Posterior cingulate gyrus (tissue), 11 donors: ENCODE results near the gene CCDC117.
A peak's percentile ranks its signal among the peaks of the same experiment; 100 is the strongest.
"Not testable (repeated sequence)": the region's sequence is repeated elsewhere in the genome, so short reads cannot be mapped to it uniquely, and the experiment has no call there.

ENCODE experiments used
- DNase-seq, 10 donors: peaks; one replicate each; pipeline versions ENCODE4 v3.0.0 to v3.0.0-alpha.2; 2020 to 2021; ENCODE audit warnings: mixed read lengths in 3 of 10
- intact Hi-C: fragments of 100-400 bp; cut with DNase I; formaldehyde crosslinking; loops from one replicate; pipeline ENCODE4 v1.15.1; 2023

Gene CCDC117, protein sequence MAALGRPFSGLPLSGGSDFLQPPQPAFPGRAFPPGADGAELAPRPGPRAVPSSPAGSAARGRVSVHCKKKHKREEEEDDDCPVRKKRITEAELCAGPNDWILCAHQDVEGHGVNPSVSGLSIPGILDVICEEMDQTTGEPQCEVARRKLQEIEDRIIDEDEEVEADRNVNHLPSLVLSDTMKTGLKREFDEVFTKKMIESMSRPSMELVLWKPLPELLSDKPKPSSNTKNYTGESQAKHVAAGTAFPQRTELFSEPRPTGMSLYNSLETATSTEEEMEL

DNA sequence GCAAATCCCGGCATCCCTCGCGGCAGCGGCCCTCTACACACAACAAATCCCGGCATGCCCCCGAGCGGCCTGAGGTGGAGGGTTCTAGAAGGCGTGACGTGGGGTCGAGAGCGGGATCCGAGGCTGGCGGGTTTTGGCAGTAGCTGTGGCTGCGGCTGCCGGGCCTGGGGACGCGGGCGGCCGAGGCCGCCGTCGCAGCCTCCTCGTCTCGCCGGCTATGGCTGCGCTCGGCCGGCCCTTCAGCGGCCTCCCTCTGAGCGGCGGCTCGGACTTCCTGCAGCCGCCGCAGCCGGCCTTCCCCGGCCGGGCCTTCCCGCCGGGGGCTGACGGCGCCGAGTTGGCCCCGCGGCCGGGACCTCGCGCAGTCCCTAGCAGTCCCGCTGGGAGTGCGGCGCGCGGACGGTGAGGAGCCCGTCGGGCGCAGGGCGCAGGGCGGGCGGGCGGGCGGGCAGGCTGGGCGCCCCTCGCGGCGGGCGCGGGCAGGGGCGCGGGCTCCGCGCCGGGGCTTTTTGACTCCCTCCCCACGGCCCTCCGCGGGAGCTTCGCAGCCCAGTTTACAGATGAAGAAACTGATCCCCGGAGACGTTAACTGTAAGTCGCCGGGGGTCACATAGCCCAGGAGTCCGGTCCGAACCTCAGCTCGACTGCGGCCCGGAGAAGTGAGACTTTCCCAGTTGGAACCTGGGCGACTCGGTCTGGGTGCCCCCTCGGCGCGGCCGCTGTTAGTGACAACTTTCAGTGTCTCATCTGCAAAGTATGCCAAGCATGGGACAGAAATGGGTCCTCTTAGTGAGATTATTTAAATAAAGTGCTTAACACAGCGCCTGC lies at the start of gene CCDC117:
Gene CCDC117 (plus strand): TSS at position 63 of the 828 bp plus-strand sequence. CDS start 155 bp downstream, at position 218.
- DNase-seq: peak; percentile 95 to 99 (median 96)
- intact Hi-C loops: loop anchor here (1.0 kb wide), 1 partner anchor 31 kb away; the partner anchor contains the start of gene HSCB

DNA sequence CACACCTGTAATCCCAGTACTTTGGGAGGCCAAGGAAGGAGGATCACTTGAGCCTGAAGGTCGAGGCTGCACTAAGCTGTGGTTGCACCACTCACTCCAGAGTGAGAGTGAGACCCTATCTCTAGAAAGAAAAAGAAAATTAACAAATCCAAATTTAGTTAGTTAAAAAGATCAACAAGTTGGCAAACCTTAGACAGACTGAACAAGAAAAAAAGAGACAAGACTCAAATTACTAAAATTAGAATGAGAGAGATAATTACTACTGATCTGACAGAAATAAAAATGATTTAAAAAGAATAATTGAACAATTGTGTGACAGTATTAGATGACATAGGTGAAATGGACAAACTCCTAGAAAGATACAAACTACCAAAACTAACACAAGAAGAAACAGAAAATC lies 44.5 kb upstream of the CCDC117 start:
- intact Hi-C loops: no loop called here
- DNase-seq: no peak

DNA sequence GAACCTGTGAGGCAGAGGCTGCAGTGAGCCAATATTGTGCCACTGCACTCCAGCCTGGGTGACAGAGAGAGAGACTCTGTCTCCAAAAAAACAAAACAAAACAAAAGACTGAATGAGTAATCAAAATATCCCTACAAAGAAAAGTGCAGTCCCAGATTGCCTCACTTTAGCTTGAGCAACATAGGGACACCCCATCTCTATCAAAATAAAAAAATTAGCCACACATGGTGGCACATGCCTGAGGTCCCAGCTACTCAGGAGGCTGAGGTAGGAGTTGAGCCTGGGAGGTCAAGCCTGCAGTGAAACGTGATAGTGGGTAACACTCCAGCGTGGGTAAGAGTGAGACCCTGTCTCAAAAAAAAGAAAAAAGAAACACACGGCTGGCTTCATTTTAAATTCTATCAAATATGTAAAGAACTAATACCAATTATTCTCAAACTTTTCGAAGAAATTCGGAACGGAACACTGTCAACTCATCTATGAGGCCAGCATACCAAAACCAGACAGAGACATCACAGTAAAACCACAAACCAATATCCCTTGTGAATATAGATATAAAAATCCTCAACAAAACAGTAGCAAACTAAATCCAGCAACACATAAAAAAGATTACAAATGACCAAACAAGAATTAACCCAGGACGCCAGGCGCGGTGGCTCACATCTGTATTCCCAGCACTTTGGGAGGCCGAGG lies 43.7 kb upstream of the CCDC117 start:
- intact Hi-C loops: no loop called here
- DNase-seq: no peak

DNA sequence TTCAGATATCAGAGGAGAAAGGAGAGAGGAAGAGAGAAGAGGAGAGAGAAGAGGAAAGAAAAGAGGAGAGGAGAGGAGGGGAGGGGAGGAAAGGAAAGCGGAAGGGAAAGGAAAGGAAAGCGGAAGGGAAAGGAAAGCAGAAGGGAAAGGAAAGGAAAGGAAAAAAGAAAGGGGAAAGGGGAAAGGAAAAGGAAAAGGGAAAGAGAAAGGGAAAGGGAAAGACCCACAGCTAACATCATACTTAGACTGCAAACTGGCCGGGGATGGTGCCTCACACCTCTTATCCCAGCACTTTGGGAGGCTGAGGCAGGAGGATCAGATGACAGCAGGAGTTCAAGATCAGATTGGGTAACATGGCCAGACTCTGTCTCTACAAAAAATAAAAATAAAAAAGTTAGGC lies 42.3 kb upstream of the CCDC117 start:
- intact Hi-C loops: no loop called here
- no peak for DNase-seq

DNA sequence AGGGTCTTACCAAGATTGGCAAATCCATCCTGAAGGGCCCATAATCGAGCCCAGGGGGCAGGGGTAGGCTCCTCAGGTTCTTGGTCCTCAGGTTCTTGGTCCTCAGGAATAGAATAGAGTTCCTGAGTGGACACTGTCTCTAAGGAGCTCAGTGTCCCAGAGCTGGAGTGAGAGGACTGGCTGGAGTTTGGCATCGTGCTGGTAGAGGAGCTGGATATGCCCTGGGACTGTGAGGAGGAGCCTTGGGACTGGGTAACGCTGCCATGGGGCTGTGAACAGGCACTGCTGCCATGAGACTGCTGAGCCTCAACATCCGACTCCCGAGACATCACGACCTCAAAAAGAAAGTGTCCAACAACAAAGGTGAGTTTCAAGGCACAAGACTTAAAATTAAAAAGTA lies 38.1 kb upstream of the CCDC117 start:
- no peak for DNase-seq
- intact Hi-C loops: no loop called here

DNA sequence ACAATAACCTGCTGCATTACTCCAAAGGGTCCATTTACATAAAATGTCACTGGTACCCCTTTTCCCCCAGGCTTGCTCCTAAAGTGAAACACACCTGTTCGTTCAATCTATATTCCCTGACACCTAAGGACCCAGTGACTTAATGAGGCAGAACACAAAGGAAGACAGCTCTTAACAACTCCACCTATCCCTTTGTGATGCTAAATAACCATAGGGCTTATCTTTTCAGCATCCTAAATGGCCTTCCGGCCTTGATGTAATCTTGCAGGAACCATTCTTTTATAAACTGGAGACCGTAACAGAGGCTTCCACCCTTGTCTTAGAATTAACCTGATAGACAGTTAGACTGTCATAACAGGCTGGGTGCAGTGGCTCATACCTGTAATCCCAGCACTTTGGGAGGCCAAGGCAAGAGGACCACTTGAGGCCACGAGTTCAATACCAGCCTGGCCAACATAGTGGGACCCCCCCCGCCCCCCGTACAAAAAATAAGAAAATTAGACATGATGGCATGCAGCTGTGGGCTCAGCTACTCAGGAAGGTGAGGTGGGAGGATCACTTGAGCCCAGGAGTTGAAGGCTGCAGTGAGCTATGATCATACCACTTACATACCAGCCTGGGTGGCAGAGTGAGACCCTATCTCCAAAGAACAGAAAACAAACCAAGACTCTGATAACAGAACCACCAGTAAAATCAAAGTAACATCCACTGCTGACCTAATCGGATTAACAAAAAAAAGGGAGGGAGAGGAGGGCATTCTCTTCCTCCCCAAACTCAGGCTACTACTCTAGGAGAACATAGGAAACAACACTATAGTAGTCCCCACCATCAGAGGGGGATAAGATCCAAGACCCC lies 36.0 kb upstream of the CCDC117 start:
- intact Hi-C loops: no loop called here
- DNase-seq: no peak

DNA sequence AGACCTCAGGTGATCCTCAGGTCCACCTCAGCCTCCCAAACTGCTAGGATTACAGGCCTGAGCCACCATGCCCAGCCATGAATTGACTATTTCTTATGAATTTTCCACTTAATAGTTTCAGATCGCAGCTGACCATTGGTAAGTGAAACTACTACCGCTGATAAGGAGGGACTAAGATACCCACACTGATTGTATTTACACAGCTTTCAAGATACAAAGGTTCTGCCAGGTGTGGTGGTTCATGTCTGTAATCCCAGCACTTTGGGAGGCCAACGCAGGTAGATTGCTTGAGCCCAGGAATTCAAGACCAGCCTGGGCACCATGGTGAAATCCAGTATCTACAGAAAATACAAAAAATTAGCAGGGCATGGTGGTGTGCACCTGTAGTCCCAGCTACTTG lies 34.8 kb upstream of the CCDC117 start:
- intact Hi-C loops: no loop called here
- no peak for DNase-seq

DNA sequence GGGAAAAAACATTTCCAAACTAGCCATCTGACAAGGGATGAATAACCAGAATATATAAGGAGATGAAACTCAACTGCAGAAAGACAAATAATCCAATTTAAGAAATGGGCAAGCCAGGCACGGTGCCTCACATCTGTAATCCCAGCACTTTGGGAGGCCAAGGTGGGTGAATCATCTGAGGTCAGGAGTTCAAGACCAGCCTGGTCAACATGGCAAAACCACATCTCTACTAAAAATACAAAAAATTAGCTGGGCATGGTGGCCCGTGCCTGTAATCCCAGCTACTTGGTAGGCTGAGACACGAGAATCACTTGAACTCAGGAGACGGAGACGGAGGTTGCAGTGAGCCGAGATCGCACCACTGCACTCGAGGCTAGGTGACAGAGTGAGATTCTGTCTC lies 33.6 kb upstream of the CCDC117 start:
- intact Hi-C loops, DNase-seq: not testable (repeated sequence)

DNA sequence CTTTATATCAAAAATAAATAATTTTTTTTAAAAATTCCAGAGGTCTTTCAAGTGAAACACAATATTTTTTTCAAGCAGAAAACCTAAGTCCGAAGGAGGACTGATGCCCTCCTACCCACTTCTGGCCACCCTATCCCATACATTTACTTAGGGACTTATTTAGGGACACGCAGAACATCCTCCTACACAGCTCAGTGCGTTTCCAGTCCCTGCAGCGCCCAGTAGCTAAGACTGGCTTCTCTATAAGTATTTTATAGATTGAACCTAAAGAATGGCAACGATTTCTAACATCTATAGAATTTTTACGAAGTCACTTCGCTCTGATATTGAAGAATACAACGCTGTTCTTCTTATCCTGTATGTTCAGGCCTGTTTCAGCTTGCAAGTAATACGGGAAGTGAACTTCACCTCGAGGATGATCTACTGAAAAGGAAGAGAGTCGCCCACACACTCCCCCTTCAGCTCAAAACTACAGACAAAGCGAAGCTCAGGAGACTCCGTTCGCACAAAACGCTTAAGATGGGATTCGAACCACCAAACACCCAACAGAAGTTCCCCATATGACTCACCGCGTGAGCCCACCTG lies 31.2 kb upstream of the CCDC117 start:
- intact Hi-C loops: loop anchor here (5.0 kb wide), 1 partner anchor 59 kb away; no protein-coding TSS in a partner anchor
- DNase-seq: no peak

DNA sequence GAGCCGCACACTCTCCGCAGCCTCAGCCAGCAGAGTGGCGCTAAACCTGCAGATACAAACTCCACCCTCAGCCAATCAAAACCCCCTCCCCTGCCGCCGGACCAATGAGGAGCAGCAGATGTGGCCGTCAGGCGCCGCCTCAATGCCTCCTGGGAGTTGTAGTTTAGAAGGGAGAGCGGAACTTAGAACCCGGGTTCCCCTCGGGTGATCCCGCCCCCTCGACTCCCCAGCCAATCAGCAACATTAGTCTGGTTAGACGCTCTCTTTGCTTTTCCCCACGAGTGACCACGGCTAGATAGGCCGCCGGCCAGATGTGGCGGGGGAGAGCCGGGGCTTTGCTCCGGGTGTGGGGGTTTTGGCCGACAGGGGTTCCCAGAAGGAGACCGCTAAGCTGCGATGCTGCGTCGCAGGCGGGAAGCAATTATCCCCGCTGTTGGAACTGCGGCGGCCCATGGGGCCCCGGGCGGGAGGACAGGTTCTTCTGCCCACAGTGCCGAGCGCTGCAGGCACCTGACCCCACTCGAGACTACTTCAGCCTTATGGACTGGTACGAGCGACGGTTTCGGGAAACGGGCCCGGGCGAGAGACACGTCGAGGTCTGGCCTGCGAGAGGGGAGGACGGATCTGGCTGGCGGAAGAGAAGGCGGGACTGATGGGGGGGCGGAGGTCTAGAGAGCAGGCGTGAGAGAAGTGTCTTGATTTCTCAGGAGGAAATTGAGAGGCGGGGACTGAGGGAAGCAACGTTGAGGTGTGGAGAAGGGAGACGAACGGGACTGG lies 30.5 kb upstream of the CCDC117 start, which contains the start of the genes CHEK2 and HSCB:
Gene CHEK2 (minus strand): TSS at position 36 of the 777 bp plus-strand sequence. CDS start 7,099 bp downstream, outside the sequence.
Gene HSCB (plus strand): TSS at position 255 of the 777 bp plus-strand sequence. CDS start 57 bp downstream, at position 312.
- intact Hi-C loops: loop anchor here (1.0 to 5.0 kb wide), 2 partner anchors 30 to 60 kb away; partner anchors contain the start of gene CCDC117
- peak; percentile 95 to 100 (median 98) for DNase-seq

DNA sequence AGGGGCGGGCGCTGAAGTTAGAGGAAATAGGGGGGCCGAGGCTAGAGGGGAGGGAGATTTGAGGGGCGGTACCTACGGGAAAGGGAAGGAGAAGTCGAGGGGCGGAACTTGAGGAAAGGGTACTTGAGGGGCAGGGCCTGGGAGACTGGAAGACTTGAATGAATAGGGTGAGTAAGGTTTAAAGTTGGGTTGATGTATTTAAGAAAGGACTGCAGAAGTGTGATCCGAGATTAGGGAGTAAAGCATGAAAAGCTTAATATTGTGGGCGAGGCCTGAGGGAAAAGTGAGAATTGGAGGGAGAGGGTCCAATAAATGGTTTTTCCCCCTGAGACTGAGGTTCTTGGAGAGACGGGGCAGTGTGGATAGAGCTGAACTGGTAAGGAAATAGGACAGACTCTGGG lies 29.9 kb upstream of the CCDC117 start:
- intact Hi-C loops: loop anchor here (1.0 to 5.0 kb wide), 2 partner anchors 30 to 60 kb away; partner anchors contain the start of gene CCDC117
- no peak for DNase-seq

DNA sequence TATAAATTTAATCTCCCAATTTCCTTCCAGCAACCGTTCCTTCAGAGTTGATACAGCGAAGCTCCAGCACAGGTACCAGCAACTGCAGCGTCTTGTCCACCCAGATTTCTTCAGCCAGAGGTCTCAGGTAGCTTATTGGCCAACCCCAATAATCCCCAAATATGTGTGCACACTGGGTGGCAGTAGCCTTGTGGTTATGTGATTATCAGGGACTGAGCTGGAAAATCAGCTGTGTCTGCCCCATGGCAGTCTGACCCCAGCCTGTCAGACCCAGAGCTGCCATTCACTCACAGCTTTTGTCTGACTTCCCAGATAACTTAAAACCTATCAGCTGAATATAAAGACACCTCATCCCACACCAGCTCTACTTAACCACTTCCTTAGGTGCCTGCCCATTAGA lies 28.6 kb upstream of the CCDC117 start:
- intact Hi-C loops: loop anchor here (5.0 kb wide), 1 partner anchor 62 kb away; no protein-coding TSS in a partner anchor
- DNase-seq: no peak

DNA sequence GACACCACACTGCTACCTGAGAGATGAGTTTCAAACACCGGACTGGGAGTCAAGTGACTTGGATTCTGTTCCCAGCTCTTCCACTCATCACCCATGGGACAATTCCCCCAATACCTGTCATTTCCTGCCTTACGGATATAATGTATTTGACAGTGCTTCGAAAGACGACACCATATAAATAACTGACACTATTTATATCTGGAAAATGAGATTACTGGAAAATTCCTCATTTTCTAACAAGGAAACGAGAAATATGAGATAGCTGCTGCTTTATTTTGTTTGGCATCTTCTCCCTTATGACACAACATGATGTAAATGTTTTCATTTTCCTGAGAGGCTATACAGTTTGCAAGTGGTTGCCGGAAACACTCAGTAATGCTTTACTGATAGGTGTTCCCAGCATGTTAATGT lies 22.0 kb upstream of the CCDC117 start:
- DNase-seq: no peak
- intact Hi-C loops: no loop called here

DNA sequence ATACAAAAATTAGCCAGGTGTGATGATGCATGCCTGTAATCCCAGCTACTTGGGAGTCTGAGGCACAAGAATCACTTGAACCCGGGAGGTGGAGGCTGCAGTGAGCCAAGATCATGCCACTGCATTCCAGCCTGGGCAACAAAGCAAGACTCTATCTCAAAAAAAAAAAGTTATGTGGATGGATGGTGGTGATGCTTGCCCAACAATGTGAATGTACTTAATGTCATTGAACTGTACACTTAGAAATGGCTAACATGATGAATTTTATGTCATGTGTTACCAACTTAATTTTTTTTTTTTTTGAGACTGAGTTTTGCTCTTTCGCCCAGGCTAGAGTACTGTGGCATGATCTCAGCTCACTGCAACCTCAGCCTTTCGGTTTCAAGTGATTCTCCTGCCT lies 18.0 kb upstream of the CCDC117 start:
- not testable (repeated sequence) for DNase-seq

DNA sequence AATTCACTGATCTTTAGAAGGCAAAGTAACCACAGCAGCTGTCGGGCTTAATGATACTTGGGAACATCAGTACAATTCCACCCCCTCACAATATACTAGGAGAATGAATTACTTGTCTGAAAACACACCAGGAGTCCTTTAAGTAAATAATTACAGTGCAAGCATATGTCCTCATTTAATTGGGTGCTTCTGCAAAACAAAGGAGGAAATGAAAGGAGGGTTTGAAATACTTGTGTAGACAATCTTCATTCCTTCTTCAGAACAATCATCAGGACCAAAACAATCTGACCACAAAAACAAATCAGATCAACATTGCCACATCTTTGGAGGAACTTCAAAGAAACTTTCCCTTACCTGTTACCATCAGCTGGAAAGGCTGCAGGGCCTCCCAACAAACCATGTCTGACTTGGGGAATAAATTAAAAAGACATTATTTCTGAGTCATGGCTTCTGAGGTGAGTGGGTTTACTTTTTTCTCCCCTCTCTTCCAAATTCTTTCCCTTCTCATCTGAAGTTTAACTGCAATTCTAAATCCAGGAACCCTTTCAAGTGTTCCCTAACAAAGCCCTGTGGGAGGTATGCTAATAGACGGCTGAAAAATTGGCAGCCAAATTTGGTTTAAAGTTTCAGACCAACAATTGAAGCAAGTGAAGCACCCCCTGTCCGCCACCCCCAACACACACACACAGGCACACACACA lies 12.5 kb upstream of the CCDC117 start:
- intact Hi-C loops: no loop called here
- DNase-seq: no peak

More for the DNA sequence above, 18.0 kb upstream of the CCDC117 start:
- intact Hi-C loops: not testable (repeated sequence)

DNA sequence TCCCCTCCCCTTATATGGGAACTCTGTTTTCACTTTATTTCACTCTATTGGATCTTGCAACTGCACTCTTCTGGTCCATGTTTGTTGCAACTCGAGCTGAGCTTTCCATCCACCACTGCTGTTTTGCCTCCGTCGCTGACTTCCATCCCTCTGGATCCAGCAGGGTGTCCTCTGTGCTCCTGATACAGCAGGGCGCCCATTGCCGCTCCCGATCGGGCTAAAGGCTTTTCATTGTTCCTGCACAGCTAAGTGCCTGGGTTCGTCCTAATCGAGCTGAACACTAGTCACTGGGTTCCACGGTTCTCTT lies 11.1 kb upstream of the CCDC117 start:
- intact Hi-C loops: no loop called here
- DNase-seq: no peak

DNA sequence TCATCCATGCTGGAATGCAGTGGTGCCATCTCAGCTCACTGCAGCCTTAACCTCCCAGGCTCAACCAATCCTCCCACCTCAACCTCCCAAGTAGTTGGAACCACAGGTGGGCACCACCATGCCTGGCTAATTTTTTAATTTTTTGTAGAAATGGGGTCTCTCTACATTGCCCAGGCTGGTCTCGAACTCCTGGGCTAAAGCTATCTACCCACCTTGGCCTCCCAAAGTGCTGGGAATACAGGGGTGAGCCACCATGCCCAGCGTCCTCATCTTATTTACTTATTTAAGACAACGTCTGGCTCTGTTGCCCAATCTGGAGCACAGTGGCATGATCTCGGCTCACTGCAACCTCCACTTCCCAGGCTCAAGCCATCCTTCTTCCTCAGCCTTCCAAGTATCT lies 10.5 kb upstream of the CCDC117 start:
- intact Hi-C loops, DNase-seq: not testable (repeated sequence)

DNA sequence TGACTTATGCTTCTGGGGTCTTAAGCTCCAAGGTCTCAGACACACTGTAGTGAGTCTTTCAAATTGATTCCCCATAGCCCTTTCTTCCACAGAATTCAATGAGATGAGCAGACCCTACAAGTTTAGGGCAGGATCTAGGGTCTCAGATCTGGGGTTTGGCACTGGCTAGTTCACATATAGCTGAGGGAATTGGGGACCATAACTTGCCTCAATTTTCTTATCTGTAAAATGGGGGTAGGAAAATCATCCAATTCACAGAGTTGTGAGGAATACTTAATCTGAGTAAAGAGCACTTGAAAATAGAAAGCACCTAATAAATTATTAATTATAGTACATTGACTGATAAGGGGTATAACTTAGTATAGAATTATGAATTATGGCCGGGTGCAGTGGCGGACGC lies 5.9 kb upstream of the CCDC117 start:
- DNase-seq: no peak
- intact Hi-C loops: no loop called here
